PFSK-1 (cell line): ENCODE data around the gene HIC2.

Source experiments
- FOXP2 ChIP-seq: optimal IDR thresholded peaks from 2 replicates; pipeline ENCODE3; 2011; ENCODE audit warnings: borderline replicate concordance, control low read depth, inconsistent platforms; ENCODE audit not compliant: insufficient read depth; ENCODE audit errors: extremely low read length, extremely low read depth
- POLR2AphosphoS5 ChIP-seq: IDR thresholded peaks from 2 replicates; pipeline ENCODE4 v1.6.1; 2012; ENCODE audit warnings: low read depth, mild to moderate bottlenecking, control low read depth, low read length, moderate library complexity
- REST ChIP-seq, 2 experiments: IDR thresholded peaks; 2 replicates each; pipeline versions ENCODE4 v1.6.1 to v1.8.0; 2011 to 2012; ENCODE audit warnings: low read depth in 2 of 2, low read length in 2 of 2, control low read depth in 1 of 2, inconsistent platforms in 1 of 2, mild to moderate bottlenecking in 1 of 2, moderate library complexity in 1 of 2; ENCODE audit not compliant: insufficient read depth in 1 of 2
- SIN3A ChIP-seq: IDR thresholded peaks from 2 replicates; pipeline ENCODE4 v1.6.1; 2012; ENCODE audit warnings: mild to moderate bottlenecking, low read length, moderate library complexity, borderline replicate concordance; ENCODE audit not compliant: insufficient read depth
- TAF1 ChIP-seq: IDR thresholded peaks from 2 replicates; pipeline ENCODE4 v1.6.1; 2012; ENCODE audit warnings: low read length, control low read depth, borderline replicate concordance; ENCODE audit not compliant: insufficient read depth

HIC2 gene

DNA sequence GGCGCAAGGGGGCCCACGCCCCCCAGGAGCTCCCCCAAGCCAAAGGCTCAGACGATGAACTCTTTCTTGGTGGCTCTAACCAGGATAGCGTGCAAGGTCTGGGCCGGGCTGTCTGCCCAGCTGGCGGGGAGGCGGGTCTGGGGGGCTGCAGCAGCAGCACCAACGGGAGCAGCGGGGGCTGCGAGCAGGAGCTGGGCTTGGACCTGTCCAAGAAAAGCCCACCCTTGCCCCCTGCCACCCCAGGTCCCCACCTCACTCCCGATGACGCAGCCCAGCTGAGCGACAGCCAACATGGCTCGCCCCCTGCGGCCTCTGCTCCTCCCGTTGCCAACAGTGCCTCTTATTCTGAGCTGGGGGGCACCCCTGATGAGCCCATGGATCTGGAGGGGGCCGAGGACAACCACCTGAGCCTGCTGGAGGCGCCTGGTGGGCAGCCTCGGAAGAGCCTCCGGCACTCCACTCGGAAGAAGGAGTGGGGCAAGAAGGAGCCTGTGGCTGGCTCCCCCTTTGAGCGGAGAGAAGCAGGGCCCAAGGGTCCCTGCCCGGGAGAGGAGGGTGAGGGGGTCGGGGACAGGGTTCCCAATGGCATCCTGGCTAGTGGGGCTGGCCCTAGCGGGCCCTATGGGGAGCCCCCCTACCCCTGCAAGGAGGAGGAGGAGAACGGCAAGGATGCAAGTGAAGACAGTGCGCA lies 28.4 kb downstream of the HIC2 start:
- no peak for TF ChIP-seq TAF1

- TF ChIP-seq SIN3A: no peak
- no peak for TF ChIP-seq FOXP2
- TF ChIP-seq TAF1: no peak
- TF ChIP-seq REST (IDR thresholded peaks at IDR 0.05; ENCODE audit: insufficient read depth in 1 of 2, low read depth in 2 of 2, low read length in 2 of 2): no peak
- TF ChIP-seq POLR2AphosphoS5: no peak
These were observed 29.1 kb downstream of the HIC2 start for GRCh38 chr22:21446128-21446826.

DNA sequence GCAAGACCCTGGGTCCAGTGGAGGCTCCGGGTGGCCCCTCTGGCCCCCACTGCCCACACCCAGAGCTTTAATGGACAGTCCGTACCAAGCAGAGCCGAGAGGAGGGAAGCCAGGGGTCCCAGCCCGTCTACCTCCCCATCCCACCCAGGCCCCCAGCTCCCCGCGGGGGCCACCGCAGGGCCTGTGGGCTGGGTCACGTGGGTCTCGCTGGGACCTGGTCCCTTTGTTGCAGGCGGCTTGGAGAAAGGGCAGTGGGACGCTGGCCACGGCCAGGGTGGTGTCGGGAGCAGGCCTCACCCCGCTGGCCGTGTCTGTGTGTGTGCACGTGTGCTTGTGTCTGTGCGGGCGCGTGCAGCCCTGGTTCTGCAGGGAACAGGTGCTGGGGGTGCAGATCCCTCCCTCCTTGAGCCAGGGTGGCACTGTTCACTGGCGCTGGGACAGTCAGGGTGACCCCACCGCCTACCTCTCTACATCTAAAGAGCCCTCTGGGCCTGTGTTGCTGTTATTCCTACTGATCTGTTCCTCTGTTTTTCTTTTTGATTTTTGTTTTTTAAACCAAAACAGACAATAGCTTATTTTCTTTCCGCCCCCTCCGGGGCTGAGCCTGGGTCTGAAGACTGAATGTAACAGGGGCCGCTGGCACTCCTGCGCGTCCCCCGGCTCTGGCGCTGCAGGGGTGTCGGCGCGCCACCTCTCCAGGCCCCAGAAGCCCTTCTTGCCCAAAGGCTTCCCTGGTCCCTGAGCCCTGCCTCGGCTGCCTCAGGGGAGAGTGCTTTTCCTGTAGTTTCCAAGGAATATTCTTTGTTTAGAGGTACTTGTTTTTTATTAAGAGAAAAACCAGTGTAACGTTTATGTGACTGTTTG lies 29.9 kb downstream of the HIC2 start:
- TF ChIP-seq REST (IDR thresholded peaks at IDR 0.05; ENCODE audit: insufficient read depth in 1 of 2, low read depth in 2 of 2, low read length in 2 of 2): no peak
- no peak for TF ChIP-seq POLR2AphosphoS5
- TF ChIP-seq FOXP2: no peak
- no peak for TF ChIP-seq TAF1
- no peak for TF ChIP-seq SIN3A

- TF ChIP-seq REST (IDR thresholded peaks at IDR 0.05; ENCODE audit: insufficient read depth in 1 of 2, low read depth in 2 of 2, low read length in 2 of 2) (no peak), FOXP2 (no peak), POLR2AphosphoS5 (no peak), SIN3A (no peak), TAF1 (no peak)
These were observed 30.7 kb downstream of the HIC2 start for GRCh38 chr22:21447694-21448402.
